Activated CD4-positive, alpha-beta memory T cell treated with anti-CD3 and anti-CD28 coated beads for 36 hours (primary cell): ENCODE measurements around the gene PPDPF. TPM values are rescaled to one million over a fixed set of nuclear protein-coding genes. Genes with fewer than 3 reads are reported as not detected.

ENCODE experiments used
- CTCF ChIA-PET: fragments of 350-600 bp; sonication (Branson Sonifier 250); formaldehyde crosslinking; loops from one replicate; lab custom pipeline; 2021; ENCODE audit warnings: antibody characterized with exemption, inconsistent platforms; lab: Charles Lee
- POLR2A ChIA-PET: fragments of 350-600 bp; sonication (Branson Sonifier 250); formaldehyde crosslinking; loops from one replicate; lab custom pipeline; 2021; ENCODE audit warnings: antibody characterized with exemption; lab: Charles Lee
- DNase-seq: peaks from one replicate; pipeline ENCODE4 v3.0.0-alpha.2; 2020
- H3K27ac Mint-ChIP-seq: one replicate; pipeline ENCODE4 v1.8.0; 2021; ENCODE audit warnings: mixed read lengths
- H3K27me3 Mint-ChIP-seq: one replicate; pipeline ENCODE4 v1.8.0; 2021; ENCODE audit warnings: mixed read lengths
- H3K36me3 Mint-ChIP-seq: one replicate; pipeline ENCODE4 v1.8.0; 2021; ENCODE audit warnings: mixed read lengths
- H3K4me1 Mint-ChIP-seq: one replicate; pipeline ENCODE4 v1.8.0; 2021; ENCODE audit warnings: low read depth, mixed read lengths
- H3K4me3 Mint-ChIP-seq: one replicate; pipeline ENCODE4 v1.8.0; 2021; ENCODE audit warnings: mild to moderate bottlenecking, mixed read lengths
- H3K9me3 Mint-ChIP-seq: one replicate; pipeline ENCODE4 v1.8.0; 2021; ENCODE audit warnings: mixed read lengths
- intact Hi-C: fragments of 100-400 bp; cut with micrococcal nuclease; formaldehyde crosslinking; loops from one replicate; pipeline ENCODE4 v1.15.1; 2023
- total RNA-seq, 2 experiments: library from RNA; stranded (reverse); gene quantifications; one replicate each; pipeline ENCODE4 v1.2.3, GENCODE V29; 2021

PPDPF gene
- total RNA-seq, 2 experiments from 2014 or later = 191 to 201 TPM

DNA sequence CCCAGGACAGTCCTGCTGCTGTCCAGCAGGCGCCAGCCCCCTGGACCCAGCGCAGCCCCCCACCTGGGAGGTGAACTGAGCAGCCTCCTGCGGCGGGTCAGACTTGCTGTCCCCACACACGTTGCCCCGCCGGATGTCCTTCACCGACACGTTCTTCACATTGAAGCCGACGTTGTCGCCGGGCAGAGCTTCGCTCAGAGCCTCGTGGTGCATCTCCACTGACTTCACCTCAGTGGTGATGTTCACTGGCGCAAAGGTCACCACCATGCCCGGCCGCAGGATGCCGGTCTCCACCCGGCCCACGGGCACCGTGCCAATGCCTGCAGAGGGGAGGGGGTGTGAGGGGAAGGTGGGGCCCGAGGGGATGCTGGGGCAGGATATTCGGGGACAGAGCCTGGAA is 30.1 kb upstream of the PPDPF start:
- POLR2A ChIA-PET = no interaction called here
- H3K27me3 Mint-ChIP-seq = peaks cover 13% of the 10 kb centered on the region

GRCh38 chr20:63491078-63491477 is 29.5 kb upstream of the PPDPF start:
- DNase-seq = no peak
- Mint-ChIP-seq H3K36me3 (no peaks in the 10 kb centered on the region), H3K27ac (no peak overlapping the region), H3K4me3 (no peak overlapping the region), H3K27me3 (peaks cover 13% of the 10 kb centered on the region), H3K9me3 (no peaks in the 10 kb centered on the region), H3K4me1 (no peaks in the 10 kb centered on the region)
- CTCF ChIA-PET = no interaction called here
- POLR2A ChIA-PET = no interaction called here
- intact Hi-C loops = no loop called here

More for the DNA sequence above, 30.1 kb upstream of the PPDPF start:
- H3K4me1 Mint-ChIP-seq = no peaks in the 10 kb centered on the region
- CTCF ChIA-PET = no interaction called here
- H3K9me3 Mint-ChIP-seq = no peaks in the 10 kb centered on the region
- DNase-seq = no peak
- H3K36me3 Mint-ChIP-seq = no peaks in the 10 kb centered on the region
- H3K4me3 Mint-ChIP-seq = no peak overlapping the region
- H3K27ac Mint-ChIP-seq = no peak overlapping the region
- intact Hi-C loops = no loop called here

- Mint-ChIP-seq H3K4me3 (no peak overlapping the region), H3K4me1 (no peaks in the 10 kb centered on the region), H3K27me3 (peaks cover 11% of the 10 kb centered on the region), H3K27ac (no peak overlapping the region), H3K9me3 (no peaks in the 10 kb centered on the region), H3K36me3 (no peaks in the 10 kb centered on the region)
- intact Hi-C loops = no loop called here
- ChIA-PET CTCF (no interaction called here), POLR2A (no interaction called here)
- DNase-seq = no peak
Measured at GRCh38 chr20:63491635-63492230, 28.8 kb upstream of the PPDPF start.

DNA sequence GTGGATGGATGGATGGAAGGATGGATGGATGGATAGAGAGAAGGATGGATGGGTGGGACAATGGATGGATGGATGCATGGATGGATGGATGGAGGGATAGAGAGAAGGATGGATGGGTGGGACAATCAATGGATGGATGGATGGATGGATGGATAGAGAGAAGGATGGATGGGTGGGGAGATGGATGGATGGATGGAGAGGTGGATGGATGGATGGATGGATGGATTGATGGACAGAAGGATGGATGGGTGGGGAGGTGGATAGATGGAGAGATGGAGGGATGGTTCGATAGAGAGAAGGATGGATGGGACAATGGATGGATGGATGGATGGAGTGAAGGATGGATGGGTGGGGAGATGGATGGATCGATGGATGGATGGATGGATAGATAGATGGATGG is 28.0 kb upstream of the PPDPF start:
- Mint-ChIP-seq H3K4me3 (no peak overlapping the region), H3K4me1 (no peaks in the 10 kb centered on the region), H3K9me3 (no peaks in the 10 kb centered on the region), H3K27me3 (peaks cover 12% of the 10 kb centered on the region), H3K36me3 (no peaks in the 10 kb centered on the region), H3K27ac (no peak overlapping the region)
- ChIA-PET CTCF (no interaction called here), POLR2A (no interaction called here)
- intact Hi-C loops = no loop called here
- DNase-seq = no peak

DNA sequence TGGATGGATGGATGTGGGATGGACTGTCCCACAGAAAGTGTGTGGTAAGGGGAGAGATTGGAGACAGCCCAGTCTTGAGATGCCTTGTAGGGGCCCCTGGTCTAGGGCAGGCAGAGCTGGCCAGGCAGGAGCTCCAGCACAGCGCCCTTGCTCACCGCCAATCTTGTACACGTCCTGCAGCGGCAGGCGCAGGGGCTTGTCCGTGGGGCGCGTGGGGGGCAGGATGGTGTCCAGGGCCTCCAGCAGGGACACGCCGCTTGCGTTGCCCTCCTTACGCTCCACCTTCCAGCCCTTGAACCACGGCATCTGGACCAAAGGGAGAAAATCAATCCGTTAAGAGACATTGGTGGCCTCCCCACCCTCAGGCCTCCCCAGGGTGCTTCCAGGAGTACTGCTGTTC is 27.6 kb upstream of the PPDPF start:
- H3K4me1 Mint-ChIP-seq = no peaks in the 10 kb centered on the region
- H3K4me3 Mint-ChIP-seq = no peak overlapping the region
- no peaks in the 10 kb centered on the region for H3K9me3 Mint-ChIP-seq
- no peaks in the 10 kb centered on the region for H3K36me3 Mint-ChIP-seq
- DNase-seq = no peak
- ChIA-PET CTCF (no interaction called here), POLR2A (no interaction called here)
- intact Hi-C loops = no loop called here
- H3K27me3 Mint-ChIP-seq = peaks cover 16% of the 10 kb centered on the region
- H3K27ac Mint-ChIP-seq = no peak overlapping the region

- Mint-ChIP-seq H3K36me3 (no peaks in the 10 kb centered on the region), H3K4me1 (no peaks in the 10 kb centered on the region), H3K27me3 (peaks cover 18% of the 10 kb centered on the region), H3K9me3 (no peaks in the 10 kb centered on the region), H3K27ac (no peak overlapping the region), H3K4me3 (no peak overlapping the region)
- CTCF ChIA-PET = interaction anchor here (1.2 kb wide), 2 partner anchors 34 to 52 kb away, joined by 3 to 4 read pairs; no protein-coding TSS in a partner anchor
- intact Hi-C loops = no loop called here
- no peak for DNase-seq
- POLR2A ChIA-PET = no interaction called here
Measured at GRCh38 chr20:63493563-63494020, 27.0 kb upstream of the PPDPF start.

GRCh38 chr20:63494084-63494419 is 26.5 kb upstream of the PPDPF start:
- no peak overlapping the region for H3K27ac Mint-ChIP-seq
- CTCF ChIA-PET = interaction anchor here (0.6 to 1.2 kb wide), 3 partner anchors 34 to 270 kb away, joined by 3 to 4 read pairs (median 3); no protein-coding TSS in a partner anchor
- intact Hi-C loops = no loop called here
- H3K27me3 Mint-ChIP-seq = peaks cover 16% of the 10 kb centered on the region
- no peak for DNase-seq
- no peaks in the 10 kb centered on the region for H3K36me3 Mint-ChIP-seq
- H3K4me1 Mint-ChIP-seq = no peaks in the 10 kb centered on the region
- POLR2A ChIA-PET = no interaction called here
- H3K9me3 Mint-ChIP-seq = no peaks in the 10 kb centered on the region
- H3K4me3 Mint-ChIP-seq = no peak overlapping the region

- Mint-ChIP-seq H3K27ac (no peak overlapping the region), H3K4me1 (no peaks in the 10 kb centered on the region), H3K27me3 (peaks cover 16% of the 10 kb centered on the region), H3K4me3 (no peak overlapping the region), H3K36me3 (no peaks in the 10 kb centered on the region), H3K9me3 (no peaks in the 10 kb centered on the region)
- ChIA-PET CTCF (interaction anchor here (0.6 to 1.2 kb wide), 3 partner anchors 33 to 270 kb away, joined by 3 to 4 read pairs (median 3); no protein-coding TSS in a partner anchor), POLR2A (no interaction called here)
- DNase-seq = no peak
- intact Hi-C loops = no loop called here
Measured at GRCh38 chr20:63494420-63495166, 26.0 kb upstream of the PPDPF start.

DNA sequence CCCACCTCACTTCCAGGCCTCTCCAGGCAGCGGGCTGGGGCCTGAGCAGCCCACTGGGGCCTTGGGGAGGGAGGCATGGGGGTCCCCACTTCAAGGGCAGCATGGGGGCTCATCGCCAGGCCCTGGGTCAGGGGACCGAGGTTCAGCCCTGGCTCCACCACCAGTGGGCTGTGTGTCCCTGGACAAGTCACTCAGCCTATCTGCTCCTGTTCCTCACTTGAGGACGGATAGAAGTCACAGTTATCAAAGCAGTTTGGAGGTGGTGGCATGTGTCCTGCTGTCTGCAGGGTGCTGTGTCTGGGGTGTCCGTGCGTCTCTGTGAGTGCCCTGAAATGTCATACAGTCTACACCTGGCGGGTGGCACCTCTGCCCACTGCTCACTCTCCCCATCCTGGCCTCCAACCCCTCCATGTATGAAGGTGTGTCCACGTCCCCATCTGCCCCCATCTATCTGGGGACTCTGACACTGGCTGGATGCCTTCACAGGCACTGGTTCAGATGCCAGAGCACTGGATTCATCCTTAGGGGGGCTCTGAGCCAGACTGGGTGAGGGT is 25.3 kb upstream of the PPDPF start:
- POLR2A ChIA-PET = no interaction called here
- H3K27ac Mint-ChIP-seq = no peak overlapping the region
- intact Hi-C loops = no loop called here

GRCh38 chr20:63495741-63496595 is 24.6 kb upstream of the PPDPF start:
- DNase-seq = peak; percentile 79
- Mint-ChIP-seq H3K4me3 (no peak overlapping the region), H3K27ac (no peak overlapping the region), H3K4me1 (no peaks in the 10 kb centered on the region), H3K9me3 (no peaks in the 10 kb centered on the region), H3K36me3 (no peaks in the 10 kb centered on the region), H3K27me3 (peaks cover 18% of the 10 kb centered on the region)
- POLR2A ChIA-PET = interaction anchor here (1.2 to 1.6 kb wide), 2 partner anchors 24 to 41 kb away, joined by 3 to 4 read pairs; partner anchors contain the start of genes PPDPF and PTK6
- intact Hi-C loops = no loop called here
- CTCF ChIA-PET = interaction anchor here (0.6 to 2.8 kb wide), 25 partner anchors 9 to 944 kb away, joined by 3 to 14 read pairs (median 4); partner anchors contain the start of genes PPDPF, PTK6 and RTEL1

More for the DNA sequence above, 25.3 kb upstream of the PPDPF start:
- no peaks in the 10 kb centered on the region for H3K36me3 Mint-ChIP-seq
- peaks cover 15% of the 10 kb centered on the region for H3K27me3 Mint-ChIP-seq
- no peaks in the 10 kb centered on the region for H3K4me1 Mint-ChIP-seq
- CTCF ChIA-PET = interaction anchor here (1.1 to 2.8 kb wide), 4 partner anchors 23 to 944 kb away, joined by 3 to 14 read pairs (median 10); partner anchors contain the start of genes PPDPF and PTK6
- no peaks in the 10 kb centered on the region for H3K9me3 Mint-ChIP-seq
- DNase-seq = no peak
- no peak overlapping the region for H3K4me3 Mint-ChIP-seq

DNA sequence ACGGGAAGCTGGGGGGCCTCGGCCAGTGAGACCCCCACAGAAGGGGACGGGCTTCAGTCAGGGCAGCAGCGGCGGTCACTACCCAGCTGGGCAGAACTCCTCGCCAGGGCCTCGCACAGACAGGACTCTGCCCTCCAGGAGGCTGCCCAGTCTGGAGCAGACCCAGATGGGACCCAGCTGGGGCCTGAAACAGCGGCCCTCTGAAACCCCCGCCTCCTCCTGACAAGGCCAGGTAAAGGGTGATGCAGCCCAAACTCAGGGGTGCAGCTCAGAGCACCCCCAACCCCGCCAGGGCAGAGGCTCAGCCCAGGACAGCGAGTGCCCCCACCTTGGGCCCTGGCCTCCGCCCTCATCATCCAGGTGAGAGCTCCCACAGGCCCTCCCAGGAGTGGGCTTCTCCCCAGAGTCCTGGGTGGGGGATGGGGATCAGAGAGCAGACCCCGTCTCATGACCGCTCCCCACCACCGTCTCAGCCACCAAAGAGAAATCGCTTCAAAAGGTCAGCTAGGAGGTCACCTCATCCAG is 23.9 kb upstream of the PPDPF start:
- no peak overlapping the region for H3K4me3 Mint-ChIP-seq
- CTCF ChIA-PET = interaction anchor here (0.6 to 2.8 kb wide), 27 partner anchors 9 to 945 kb away, joined by 3 to 14 read pairs (median 4); partner anchors contain the start of genes PPDPF, PTK6 and RTEL1

More for the DNA sequence above, 23.9 kb upstream of the PPDPF start:
- H3K27ac Mint-ChIP-seq = no peak overlapping the region
- no peaks in the 10 kb centered on the region for H3K9me3 Mint-ChIP-seq
- POLR2A ChIA-PET = interaction anchor here (0.5 to 1.6 kb wide), 3 partner anchors 13 to 41 kb away, joined by 3 to 4 read pairs (median 3); partner anchors contain the start of genes PPDPF and PTK6
- H3K27me3 Mint-ChIP-seq = peaks cover 18% of the 10 kb centered on the region
- no peaks in the 10 kb centered on the region for H3K4me1 Mint-ChIP-seq
- intact Hi-C loops = no loop called here
- H3K36me3 Mint-ChIP-seq = no peaks in the 10 kb centered on the region
- DNase-seq = no peak
